ENCODE measurements around the gene CUL4A.

GRCh38 chr13:113211774-113212173, 2.4 kb downstream of the CUL4A start:
- TF ChIP-seq CTCF (tag by site-specific recombination; IDR thresholded peaks at IDR 0.05) (no peak), ZBTB21 (tag by site-specific recombination; IDR thresholded peaks at IDR 0.05) (no peak), ZNF449 (tag by site-specific recombination; IDR thresholded peaks at IDR 0.05) (no peak), ZNF654 (tag by site-specific recombination; IDR thresholded peaks at IDR 0.05; ENCODE audit: low read depth) (no peak)
